Keratinocyte (primary cell): Measurements from ENCODE around the gene PTPRT. TPM values are rescaled to one million over a fixed set of nuclear protein-coding genes. Genes with fewer than 3 reads are reported as not detected.

Experiments used
- DNase-seq: peaks from one replicate; pipeline ENCODE4 v3.0.0-alpha.2; 2011; ENCODE audit warnings: low read depth, missing footprints, low spot score
- FAIRE-seq: peaks from 2 replicates; lab custom pipeline; 2011; peaks lifted over from hg19 to GRCh38; lab: Jason Lieb, UNC
- H2AFZ ChIP-seq: 2 replicates; pipeline ENCODE4 v1.6.0; 2012; ENCODE audit warnings: low read length, control low read depth, inconsistent platforms; ENCODE audit not compliant: control insufficient read depth
- H3K27ac ChIP-seq: 2 replicates; pipeline ENCODE4 v1.5.1; 2011; ENCODE audit warnings: low read length; ENCODE audit not compliant: control insufficient read depth, insufficient read depth
- H3K27me3 ChIP-seq: 3 replicates; pipeline ENCODE4 v1.6.0; 2011; ENCODE audit warnings: low read length; ENCODE audit not compliant: control insufficient read depth, insufficient read depth; ENCODE audit errors: extremely low read depth
- H3K36me3 ChIP-seq, 2 experiments: 2 replicates in 1 of 2; 3 replicates in 1 of 2; pipeline ENCODE4 v1.5.1; 2011; ENCODE audit warnings: low read length in 2 of 2, mild to moderate bottlenecking in 1 of 2; ENCODE audit not compliant: control insufficient read depth in 2 of 2, insufficient read depth in 2 of 2; ENCODE audit errors: extremely low read depth in 1 of 2
- H3K4me1 ChIP-seq: 3 replicates; pipeline ENCODE4 v1.5.1; 2011; ENCODE audit warnings: low read length; ENCODE audit not compliant: control insufficient read depth, insufficient read depth; ENCODE audit errors: extremely low read depth
- H3K4me2 ChIP-seq: 3 replicates; pipeline ENCODE4 v1.6.0; 2011; ENCODE audit warnings: low read depth, low read length; ENCODE audit not compliant: control insufficient read depth, insufficient read depth; ENCODE audit errors: extremely low read depth
- H3K4me3 ChIP-seq, 3 experiments: fragments of 200-600 bp in 1 of 3; sonication (generic) in 1 of 3; 2 replicates in 2 of 3; 3 replicates in 1 of 3; pipeline ENCODE4 v1.5.1; 2011 to 2016; ENCODE audit warnings: low read length in 3 of 3, mild to moderate bottlenecking in 3 of 3, control low read depth in 2 of 3, inconsistent platforms in 1 of 3, low read depth in 1 of 3, mixed read lengths in 1 of 3, mixed run types in 1 of 3, moderate library complexity in 1 of 3; ENCODE audit not compliant: control insufficient read depth in 2 of 3, insufficient read depth in 2 of 3; ENCODE audit errors: extremely low read depth in 1 of 3
- H3K79me2 ChIP-seq: 2 replicates; pipeline ENCODE4 v1.6.0; 2012; ENCODE audit warnings: low read length; ENCODE audit not compliant: control insufficient read depth, insufficient read depth
- H3K9ac ChIP-seq: 3 replicates; pipeline ENCODE4 v1.6.0; 2011; ENCODE audit warnings: low read length; ENCODE audit not compliant: control insufficient read depth, insufficient read depth; ENCODE audit errors: extremely low read depth
- H3K9me1 ChIP-seq: 3 replicates; pipeline ENCODE4 v1.6.0; 2011; ENCODE audit warnings: low read length; ENCODE audit not compliant: control insufficient read depth, insufficient read depth; ENCODE audit errors: extremely low read depth
- H3K9me3 ChIP-seq: 2 replicates; pipeline ENCODE4 v1.5.1; 2012; ENCODE audit warnings: low read depth, low read length; ENCODE audit not compliant: control insufficient read depth
- H4K20me1 ChIP-seq: 3 replicates; pipeline ENCODE4 v1.6.0; 2011; ENCODE audit warnings: low read length; ENCODE audit not compliant: control insufficient read depth, insufficient read depth; ENCODE audit errors: extremely low read depth
- EZH2 ChIP-seq: IDR thresholded peaks from one replicate; pipeline ENCODE4 v1.6.1; 2012; ENCODE audit warnings: inconsistent platforms, mild to moderate bottlenecking, low read length, moderate library complexity
- dilution Hi-C: fragments of 300-500 bp; cut with MboI; formaldehyde crosslinking; loops from one replicate; pipeline ENCODE4 v1.7.0; 2020; ENCODE audit warnings: low sequenced_read_pairs; ENCODE audit not compliant: extremely low pct_ligation_motif_present
- polyA minus RNA-seq, 3 experiments: library from RNA; depleted of rRNA, polyadenylated mRNA; stranded (reverse); fragments of >200 nt; gene quantifications; 1 replicate in 1 of 3; 2 replicates in 1 of 3; 3 replicates in 1 of 3; pipeline ENCODE4 v1.2.3, GENCODE V29; 2011
- polyA plus RNA-seq, 5 experiments: library from polyadenylated mRNA; depleted of rRNA in 3 of 5; stranded (reverse) in 3 of 5; stranded (forward) in 1 of 5; unstranded in 1 of 5; fragments of >200 nt; gene quantifications; 1 replicate in 1 of 5; 2 replicates in 3 of 5; 3 replicates in 1 of 5; pipeline versions ENCODE4 v1.2.1 to v1.2.3, GENCODE V29; 2011 to 2012; ENCODE audit warnings: missing spikeins in 2 of 5, low read depth in 1 of 5, low replicate concordance in 1 of 5
- TF ChIP-seq, protein P1 (sequence below), 3 experiments: IDR thresholded peaks in 1 of 3; conservative IDR thresholded peaks in 1 of 3; optimal IDR thresholded peaks in 1 of 3; 2 replicates in 2 of 3; 3 replicates in 1 of 3; pipeline versions ENCODE3 to v1.5.1; 2011; ENCODE audit warnings: low read length in 3 of 3, mild to moderate bottlenecking in 3 of 3, moderate library complexity in 2 of 3, control low read depth in 1 of 3, inconsistent platforms in 1 of 3; ENCODE audit not compliant: insufficient read depth in 2 of 3; ENCODE audit errors: extremely low read depth in 1 of 3

PTPRT gene
- polyA plus RNA-seq (under 0.01 TPM in 1 of 3 replicates, not detected in the others), polyA minus RNA-seq (0.07 TPM in 1 of 3 replicates, not detected in the others)
- not detected for polyA plus RNA-seq (2011; ENCODE audit: low read depth)
- not detected in 2 replicates for polyA plus RNA-seq (2011; cell fraction: cytosol; rRNA removed)
- 0.01 TPM in 1 of 2 replicates, not detected in the other for polyA plus RNA-seq (2011; cell fraction: nucleus; rRNA removed)
- polyA plus RNA-seq (2012; ENCODE audit: low replicate concordance) = not detected in 2 replicates
- polyA minus RNA-seq (2011; cell fraction: cytosol; rRNA and poly(A)+ RNA removed) = not detected
- not detected in 2 replicates for polyA minus RNA-seq (2011; cell fraction: nucleus; rRNA and poly(A)+ RNA removed)

DNA sequence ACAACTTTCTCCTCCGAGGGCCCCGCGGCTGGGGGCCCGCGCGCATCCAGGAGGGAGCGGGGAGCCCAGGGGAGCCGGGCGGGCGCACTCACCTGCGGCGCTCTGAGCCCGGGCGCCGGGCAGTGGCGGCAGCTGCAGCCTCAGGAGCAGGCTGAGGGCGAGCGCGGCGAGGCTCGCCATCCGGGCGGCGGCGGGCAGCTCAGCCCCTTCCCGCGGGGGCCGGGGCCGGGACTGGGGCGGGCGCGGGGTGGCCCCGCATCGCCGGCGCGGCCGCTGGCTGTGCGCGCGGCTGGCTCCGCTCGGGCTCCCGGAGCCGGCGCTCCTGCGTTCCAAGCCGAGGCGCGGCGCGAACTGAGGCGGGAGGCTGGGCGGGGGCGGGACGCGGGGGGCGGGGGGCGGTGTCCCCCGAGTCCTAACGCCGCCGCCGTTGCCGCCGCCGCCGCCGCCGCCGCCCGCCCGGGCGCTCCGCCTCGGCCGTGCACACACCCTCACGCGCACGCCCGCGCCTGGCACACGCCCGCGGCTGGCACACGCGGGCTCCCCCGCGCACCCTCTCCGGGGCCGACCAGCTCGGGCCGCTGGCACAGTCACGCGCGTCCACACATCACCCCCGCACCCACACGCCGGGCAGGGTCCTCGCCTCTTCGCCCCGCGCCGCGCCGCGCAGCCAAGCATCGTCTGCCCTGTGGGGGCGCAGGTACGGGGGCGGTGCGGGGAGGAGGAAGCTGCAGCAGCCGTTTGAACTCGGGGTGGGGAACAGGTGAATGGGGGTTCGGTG, at the start of gene PTPRT:
TSS of gene PTPRT (minus strand) at position 353 of the 778 bp plus-strand sequence. CDS start at position 180, 173 bp downstream.
- Histone ChIP-seq H2AFZ (no peak within 1 kb of the TSS), H3K4me1 (no peaks in the 10 kb centered on the region), H3K4me3 (no peak within 1 kb of the TSS), H3K9ac (no peak within 1 kb of the TSS), H3K36me3 (no peaks in the 10 kb centered on the region), H3K27ac (no peak within 1 kb of the TSS), H3K4me2 (no peak within 1 kb of the TSS), H3K27me3 (peaks cover 33% of the 10 kb centered on the region), H3K9me3 (no peaks in the 10 kb centered on the region), H3K79me2 (no peaks in the 10 kb centered on the region), H3K9me1 (no peaks in the 10 kb centered on the region), H4K20me1 (no peaks in the 10 kb centered on the region)
- FAIRE-seq (no peak), DNase-seq (no peak)
- TF ChIP-seq, protein P1, sequence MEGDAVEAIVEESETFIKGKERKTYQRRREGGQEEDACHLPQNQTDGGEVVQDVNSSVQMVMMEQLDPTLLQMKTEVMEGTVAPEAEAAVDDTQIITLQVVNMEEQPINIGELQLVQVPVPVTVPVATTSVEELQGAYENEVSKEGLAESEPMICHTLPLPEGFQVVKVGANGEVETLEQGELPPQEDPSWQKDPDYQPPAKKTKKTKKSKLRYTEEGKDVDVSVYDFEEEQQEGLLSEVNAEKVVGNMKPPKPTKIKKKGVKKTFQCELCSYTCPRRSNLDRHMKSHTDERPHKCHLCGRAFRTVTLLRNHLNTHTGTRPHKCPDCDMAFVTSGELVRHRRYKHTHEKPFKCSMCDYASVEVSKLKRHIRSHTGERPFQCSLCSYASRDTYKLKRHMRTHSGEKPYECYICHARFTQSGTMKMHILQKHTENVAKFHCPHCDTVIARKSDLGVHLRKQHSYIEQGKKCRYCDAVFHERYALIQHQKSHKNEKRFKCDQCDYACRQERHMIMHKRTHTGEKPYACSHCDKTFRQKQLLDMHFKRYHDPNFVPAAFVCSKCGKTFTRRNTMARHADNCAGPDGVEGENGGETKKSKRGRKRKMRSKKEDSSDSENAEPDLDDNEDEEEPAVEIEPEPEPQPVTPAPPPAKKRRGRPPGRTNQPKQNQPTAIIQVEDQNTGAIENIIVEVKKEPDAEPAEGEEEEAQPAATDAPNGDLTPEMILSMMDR (optimal IDR thresholded peaks at IDR 0.05 in 1 of 3, IDR thresholded peaks at IDR 0.05 in 1 of 3, conservative IDR thresholded peaks at IDR 0.05 in 1 of 3; ENCODE audit: extremely low read depth in 1 of 3, insufficient read depth in 2 of 3, low read length in 3 of 3) = no peak
- no peak for TF ChIP-seq EZH2
- dilution Hi-C loops = no loop called here

DNA sequence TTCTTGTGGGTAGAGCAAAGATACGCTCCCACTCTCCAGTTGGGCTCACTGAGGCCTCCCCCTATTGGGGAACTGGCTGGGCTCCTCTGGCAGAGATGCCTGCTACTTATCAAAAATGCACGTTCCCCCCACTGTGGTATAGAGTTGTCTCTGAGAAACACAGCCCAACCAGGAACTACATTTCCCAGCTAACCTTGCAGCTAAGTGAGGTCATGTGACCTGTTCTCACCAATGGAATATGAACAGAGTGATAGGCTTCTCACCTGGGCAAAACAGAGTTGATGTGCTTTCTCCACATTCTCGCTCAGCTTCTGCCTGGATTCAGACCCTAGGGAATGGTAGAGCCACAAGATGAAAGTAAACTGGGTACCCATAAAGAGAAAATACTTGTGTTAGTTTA, 49.1 kb upstream of the PTPRT start:
- Histone ChIP-seq H3K9me1 (no peaks in the 10 kb centered on the region), H3K79me2 (no peaks in the 10 kb centered on the region), H4K20me1 (no peaks in the 10 kb centered on the region), H3K27me3 (no peaks in the 10 kb centered on the region), H3K9ac (no peak overlapping the region), H3K4me1 (no peaks in the 10 kb centered on the region), H3K27ac (no peak overlapping the region), H3K36me3 (no peaks in the 10 kb centered on the region), H3K4me2 (no peak overlapping the region), H2AFZ (no peak overlapping the region), H3K4me3 (no peak overlapping the region), H3K9me3 (no peaks in the 10 kb centered on the region)
- dilution Hi-C loops = no loop called here
- DNase-seq = no peak
- FAIRE-seq = no peak
- TF ChIP-seq, protein P1 (optimal IDR thresholded peaks at IDR 0.05 in 1 of 3, IDR thresholded peaks at IDR 0.05 in 1 of 3, conservative IDR thresholded peaks at IDR 0.05 in 1 of 3; ENCODE audit: extremely low read depth in 1 of 3, insufficient read depth in 2 of 3, low read length in 3 of 3) = no peak
- no peak for TF ChIP-seq EZH2
